Measurements from ENCODE around the gene RSPH3.

Gene RSPH3

DNA sequence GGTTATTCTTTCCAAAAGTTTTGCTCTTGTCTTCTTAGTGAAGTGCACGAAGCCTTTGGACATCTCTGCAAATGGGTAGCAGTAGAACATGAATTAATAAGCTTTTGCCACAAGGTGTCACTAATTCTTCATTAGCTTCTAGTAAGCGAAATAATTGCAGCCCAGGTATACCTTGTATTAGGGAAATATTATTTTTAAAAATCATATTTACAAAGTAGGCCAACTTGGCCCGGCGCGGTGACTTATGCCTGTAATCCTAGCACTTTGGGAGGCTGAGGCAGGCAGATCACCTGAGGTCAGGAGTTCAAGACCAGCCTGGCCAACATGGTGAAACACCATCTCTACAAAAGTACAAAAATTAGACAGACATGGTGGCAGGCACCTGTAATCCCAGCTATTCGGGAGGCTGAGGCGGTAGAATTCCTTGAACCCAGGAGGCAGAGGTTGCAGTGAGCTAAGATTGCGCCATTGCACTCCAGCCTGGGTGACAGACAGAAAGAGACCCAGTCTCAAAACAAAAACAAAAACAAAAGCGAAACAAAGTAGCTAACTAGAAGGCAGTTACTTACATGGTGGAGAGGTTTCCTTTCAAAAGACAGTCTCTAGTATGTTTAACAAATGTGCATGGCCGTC lies 8.8 kb upstream of the RSPH3 start:
- Histone ChIP-seq H3K27ac (ENCODE audit: low read depth, low read length, poor library complexity, severe bottlenecking) (peak overlapping the region; percentile 73), H3K4me3 (ENCODE audit: low read depth, low read length, poor library complexity, severe bottlenecking) (peak overlapping the region; percentile 43), H3K79me2 (ENCODE audit: insufficient read depth, low read length) (no peaks in the 10 kb centered on the region), H3F3A (ENCODE audit: insufficient read depth, low read length) (no peaks in the 10 kb centered on the region), H3K4me2 (ENCODE audit: low read length) (peak overlapping the region; percentile 74), H3K36me3 (ENCODE audit: insufficient read depth, low read length) (no peaks in the 10 kb centered on the region), H3K9ac (ENCODE audit: low read length) (peak overlapping the region; percentile 54), H3K9me2 (ENCODE audit: low read depth, low read length) (no peaks in the 10 kb centered on the region), H2AFZ (ENCODE audit: low read length) (peak overlapping the region; percentile 92; the same call in 1 of the 2 replicates), H3K27me3 (ENCODE audit: insufficient read depth, low read length) (no peaks in the 10 kb centered on the region), H3K9me3 (ENCODE audit: low read length) (no peaks in the 10 kb centered on the region), H3K4me1 (ENCODE audit: insufficient read depth, low read length, severe bottlenecking) (peaks cover 42% of the 10 kb centered on the region), H4K20me1 (ENCODE audit: insufficient read depth, low read length) (no peaks in the 10 kb centered on the region)
- TF ChIP-seq CTCF (IDR thresholded peaks at IDR 0.05; ENCODE audit: low read length) (peak; percentile 60), EZH2 (IDR thresholded peaks at IDR 0.05; ENCODE audit: borderline replicate concordance, low read length) (no peak)

- H3K4me3 ChIP-seq (ENCODE audit: low read depth, low read length, poor library complexity, severe bottlenecking) = no peak overlapping the region
- H3K27ac ChIP-seq (ENCODE audit: low read depth, low read length, poor library complexity, severe bottlenecking) = no peak overlapping the region
- H3K27me3 ChIP-seq (ENCODE audit: insufficient read depth, low read length) = no peaks in the 10 kb centered on the region
- no peaks in the 10 kb centered on the region for H3K9me2 ChIP-seq (ENCODE audit: low read depth, low read length)
- no peak overlapping the region for H2AFZ ChIP-seq (ENCODE audit: low read length)
- TF ChIP-seq EZH2 (IDR thresholded peaks at IDR 0.05; ENCODE audit: borderline replicate concordance, low read length) = no peak
- no peak for TF ChIP-seq CTCF (IDR thresholded peaks at IDR 0.05; ENCODE audit: low read length)
- H4K20me1 ChIP-seq (ENCODE audit: insufficient read depth, low read length) = no peaks in the 10 kb centered on the region
- H3F3A ChIP-seq (ENCODE audit: insufficient read depth, low read length) = no peaks in the 10 kb centered on the region
- peaks cover 32% of the 10 kb centered on the region for H3K4me1 ChIP-seq (ENCODE audit: insufficient read depth, low read length, severe bottlenecking)
- H3K9me3 ChIP-seq (ENCODE audit: low read length) = no peaks in the 10 kb centered on the region
- H3K9ac ChIP-seq (ENCODE audit: low read length) = no peak overlapping the region
- no peaks in the 10 kb centered on the region for H3K36me3 ChIP-seq (ENCODE audit: insufficient read depth, low read length)
- no peaks in the 10 kb centered on the region for H3K79me2 ChIP-seq (ENCODE audit: insufficient read depth, low read length)
- H3K4me2 ChIP-seq (ENCODE audit: low read length) = no peak overlapping the region
Observed at GRCh38 chr6:159007510-159007909, 7.5 kb upstream of the RSPH3 start.

DNA sequence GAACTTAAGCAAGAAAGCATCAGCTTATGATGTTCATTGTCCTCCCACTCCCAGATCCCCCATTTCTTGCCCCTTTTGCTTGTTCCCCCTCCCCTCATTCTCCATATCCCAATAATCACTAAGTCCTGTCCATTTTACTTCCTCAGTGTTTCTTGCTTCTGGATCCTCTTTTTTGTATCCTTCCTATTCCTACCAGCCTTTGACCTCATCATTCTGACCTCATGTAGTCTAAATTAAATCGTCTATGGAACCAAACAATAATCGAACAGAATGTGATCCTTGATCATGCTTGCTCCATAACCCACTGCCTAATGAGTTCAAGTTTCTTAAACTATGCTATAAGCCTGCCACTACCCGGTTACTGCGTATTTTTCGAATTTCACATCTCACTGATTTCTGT lies 5.4 kb upstream of the RSPH3 start:
- no peaks in the 10 kb centered on the region for H3K9me3 ChIP-seq (ENCODE audit: low read length)
- H3K4me1 ChIP-seq (ENCODE audit: insufficient read depth, low read length, severe bottlenecking) = peaks cover 34% of the 10 kb centered on the region
- H3K9me2 ChIP-seq (ENCODE audit: low read depth, low read length) = no peaks in the 10 kb centered on the region
- H3K27me3 ChIP-seq (ENCODE audit: insufficient read depth, low read length) = no peaks in the 10 kb centered on the region
- H3K9ac ChIP-seq (ENCODE audit: low read length) = no peak overlapping the region
- H4K20me1 ChIP-seq (ENCODE audit: insufficient read depth, low read length) = no peaks in the 10 kb centered on the region
- H3F3A ChIP-seq (ENCODE audit: insufficient read depth, low read length) = no peaks in the 10 kb centered on the region
- H3K27ac ChIP-seq (ENCODE audit: low read depth, low read length, poor library complexity, severe bottlenecking) = no peak overlapping the region
- no peak overlapping the region for H3K4me3 ChIP-seq (ENCODE audit: low read depth, low read length, poor library complexity, severe bottlenecking)
- peaks cover 4% of the 10 kb centered on the region; the same call in 1 of the 2 replicates for H3K36me3 ChIP-seq (ENCODE audit: insufficient read depth, low read length)
- no peak for TF ChIP-seq EZH2 (IDR thresholded peaks at IDR 0.05; ENCODE audit: borderline replicate concordance, low read length)
- TF ChIP-seq CTCF (IDR thresholded peaks at IDR 0.05; ENCODE audit: low read length) = no peak
- no peaks in the 10 kb centered on the region for H3K79me2 ChIP-seq (ENCODE audit: insufficient read depth, low read length)
- no peak overlapping the region for H2AFZ ChIP-seq (ENCODE audit: low read length)
- H3K4me2 ChIP-seq (ENCODE audit: low read length) = no peak overlapping the region
